ENCODE results near the gene PAMR1.

The PAMR1 gene

DNA sequence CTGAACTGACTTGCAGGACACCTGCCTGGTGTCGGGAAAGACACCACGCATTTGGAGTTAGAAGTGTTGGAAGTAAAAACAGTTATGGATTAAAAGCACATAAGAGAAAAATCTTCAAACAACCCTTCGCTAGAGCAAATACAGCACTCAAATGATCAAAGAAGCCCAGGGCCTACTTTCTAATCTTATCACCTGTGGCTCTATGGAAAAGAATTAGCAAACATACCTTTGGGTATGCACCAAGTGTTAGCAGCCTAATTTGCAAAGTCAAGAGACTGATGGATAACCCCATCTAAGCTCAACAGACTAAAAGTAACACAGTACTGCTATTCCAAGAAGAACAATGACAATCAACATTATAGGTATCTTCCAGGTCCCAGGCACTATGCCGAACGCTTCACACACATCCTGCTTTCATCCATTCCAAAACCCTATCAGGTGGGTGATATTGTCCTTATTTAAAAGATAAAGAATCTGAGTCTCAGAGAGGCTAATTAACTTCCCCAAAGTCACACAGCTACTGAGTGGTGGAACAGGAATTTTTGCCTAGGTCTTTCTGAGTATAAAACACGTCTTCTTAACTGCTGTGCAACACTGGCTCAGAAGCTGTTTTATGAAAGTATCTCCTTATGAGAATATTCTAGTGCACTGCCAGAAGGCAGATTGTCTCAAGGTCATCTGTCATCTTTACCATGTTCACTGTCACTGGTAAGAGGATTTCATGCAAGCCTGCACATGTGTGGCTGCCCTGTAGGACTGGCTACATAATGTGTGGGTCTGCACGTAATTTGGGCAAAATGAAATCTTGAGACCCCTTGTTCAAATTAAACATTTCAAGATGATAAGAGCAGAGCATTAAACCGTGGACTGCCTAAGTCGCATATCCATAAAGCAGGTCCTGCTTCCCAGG lies 122.4 kb downstream of the PAMR1 start:
- DNase-seq = no peak

DNA sequence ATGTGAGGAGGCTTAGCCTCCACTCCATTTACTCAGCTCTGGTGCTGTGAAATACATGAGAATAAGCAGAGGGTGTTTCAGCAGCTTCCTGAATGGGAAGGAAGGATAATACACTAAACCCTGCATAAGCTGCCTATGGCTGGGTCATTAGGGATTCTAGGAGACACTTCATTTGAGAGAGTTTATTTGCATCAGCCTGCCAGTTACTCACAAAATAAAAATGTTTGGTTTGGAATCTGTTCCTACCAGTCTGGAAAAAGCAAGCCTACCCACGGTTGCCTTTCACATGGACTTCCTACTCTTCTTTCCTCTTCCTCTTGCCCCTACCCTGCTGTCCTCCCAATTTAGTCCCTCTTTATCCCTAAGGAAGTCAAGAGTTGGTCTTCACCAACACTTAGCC lies 126.5 kb downstream of the PAMR1 start:
- DNase-seq = no peak

GRCh38 chr11:35394941-35395340 lies 130.5 kb downstream of the PAMR1 start:
- no peak for DNase-seq

DNA sequence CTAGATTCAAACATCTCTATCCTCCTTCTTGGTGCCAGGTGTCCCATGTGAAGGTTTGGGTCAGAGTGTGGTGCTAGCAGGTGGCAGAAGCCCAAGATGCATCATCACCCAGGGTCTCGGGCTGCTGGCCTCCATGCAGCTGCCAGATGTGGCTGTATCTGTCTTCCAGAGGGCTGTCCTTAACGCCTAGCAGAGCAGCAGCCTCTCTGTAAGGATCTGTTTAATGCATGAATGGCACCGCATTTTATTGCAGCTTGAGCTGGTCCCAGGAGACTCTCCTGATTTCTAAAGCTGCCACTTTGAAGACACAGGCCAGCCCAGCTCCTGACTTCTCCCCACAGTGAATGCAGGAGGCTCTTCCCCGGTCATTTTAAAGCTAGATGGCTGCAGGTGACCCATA lies 132.3 kb downstream of the PAMR1 start:
- DNase-seq = no peak

GRCh38 chr11:35391922-35392688 lies 133.3 kb downstream of the PAMR1 start:
- DNase-seq = peak; percentile 47

- no peak for DNase-seq
These were observed 134.4 kb downstream of the PAMR1 start for GRCh38 chr11:35390737-35391682.

- DNase-seq = no peak
These were observed 135.4 kb downstream of the PAMR1 start for GRCh38 chr11:35389897-35390465.

- no peak for DNase-seq
These were observed 136.3 kb downstream of the PAMR1 start for GRCh38 chr11:35389112-35389511.

GRCh38 chr11:35388061-35388460 lies 137.4 kb downstream of the PAMR1 start:
- no peak for DNase-seq

GRCh38 chr11:35387111-35387982 lies 138.1 kb downstream of the PAMR1 start:
- no peak for DNase-seq

- DNase-seq = no peak
These were observed 141.5 kb downstream of the PAMR1 start for GRCh38 chr11:35383953-35384352.

All from right kidney (tissue), 1 donor.